RWPE1 (cell line): ENCODE measurements around the gene SLC2A14.
"Not testable (repeated sequence)": the region's sequence is repeated elsewhere in the genome, so short reads cannot be mapped to it uniquely, and the experiment has no call there.

Source experiments
- CTCF ChIA-PET: fragments of 350-600 bp; sonication (Branson Sonifier 250); formaldehyde crosslinking; extraction: SDS; loops from one replicate; lab custom pipeline; 2021; lab: Yijun Ruan, JAX
- POLR2A ChIA-PET: fragments of 400-600 bp; formaldehyde crosslinking; extraction: SDS; loops from one replicate; lab custom pipeline; 2020; ENCODE audit warnings: antibody characterized with exemption; ENCODE audit not compliant: low non-redundant PET; lab: Yijun Ruan, JAX
- DNase-seq: peaks from one replicate; pipeline ENCODE4 v3.0.0; 2012; ENCODE audit warnings: low spot score
- H3K27ac ChIP-seq: fragments of 450-650 bp; 2 replicates; pipeline ENCODE4 v1.5.1; 2017
- CTCF ChIP-seq: fragments of 450-650 bp; conservative IDR thresholded peaks from 2 replicates; pipeline ENCODE4 v1.5.1; 2017; ENCODE audit warnings: low read depth, mild to moderate bottlenecking

SLC2A14 gene

GRCh38 chr12:7872566-7873319 is at the start of gene SLC2A14:
TSS of gene SLC2A14 (minus strand) at chr12:7872915. CDS start at chr12:7869880, 3,035 bp downstream.
- no peak for DNase-seq
- ChIA-PET CTCF (interaction anchor here (0.6 kb wide), 2 partner anchors 89 to 120 kb away, joined by 3 read pairs; no protein-coding TSS in a partner anchor), POLR2A (no interaction called here)
- H3K27ac ChIP-seq = no peak within 1 kb of the TSS
- TF ChIP-seq CTCF = no peak

GRCh38 chr12:7921181-7921580 is 48.5 kb upstream of the SLC2A14 start:
- POLR2A ChIA-PET, DNase-seq, H3K27ac ChIP-seq: not testable (repeated sequence)
- CTCF ChIA-PET = interaction anchor here (0.7 kb wide), 1 partner anchor 53 kb away, joined by 3 read pairs; no protein-coding TSS in a partner anchor

- H3K27ac ChIP-seq, POLR2A ChIA-PET, DNase-seq: not testable (repeated sequence)
- CTCF ChIA-PET = interaction anchor here (0.7 kb wide), 1 partner anchor 34 kb away, joined by 3 read pairs; no protein-coding TSS in a partner anchor
Observed at GRCh38 chr12:7918268-7918590, 45.5 kb upstream of the SLC2A14 start.

- POLR2A ChIA-PET = no interaction called here
- DNase-seq = no peak
Observed at GRCh38 chr12:7917392-7918267, 44.9 kb upstream of the SLC2A14 start.

GRCh38 chr12:7916936-7917335 is 44.2 kb upstream of the SLC2A14 start:
- no peak for DNase-seq
- POLR2A ChIA-PET = no interaction called here
- TF ChIP-seq CTCF = no peak
- H3K27ac ChIP-seq = no peak overlapping the region
- CTCF ChIA-PET = no interaction called here

More at GRCh38 chr12:7917392-7918267, 44.9 kb upstream of the SLC2A14 start:
- no peak overlapping the region for H3K27ac ChIP-seq
- CTCF ChIA-PET = interaction anchor here (0.7 kb wide), 1 partner anchor 33 kb away, joined by 3 read pairs; no protein-coding TSS in a partner anchor
- TF ChIP-seq CTCF = no peak

- ChIA-PET POLR2A (no interaction called here), CTCF (interaction anchor here (0.7 kb wide), 1 partner anchor 9 kb away, joined by 3 read pairs; no protein-coding TSS in a partner anchor)
- TF ChIP-seq CTCF = no peak
- DNase-seq = no peak
- H3K27ac ChIP-seq = no peak overlapping the region
Observed at GRCh38 chr12:7915661-7916403, 43.1 kb upstream of the SLC2A14 start.

GRCh38 chr12:7910106-7910505 is 37.4 kb upstream of the SLC2A14 start:
- DNase-seq, POLR2A ChIA-PET, H3K27ac ChIP-seq: not testable (repeated sequence)
- CTCF ChIA-PET = interaction anchor here (0.6 kb wide), 1 partner anchor 1117 kb away, joined by 4 read pairs; no protein-coding TSS in a partner anchor
